ENCODE results near the gene MYL12A. TPM values are rescaled to one million over a fixed set of nuclear protein-coding genes. Genes with fewer than 3 reads are reported as not detected.

MYL12A gene
- total RNA-seq, 2 experiments from 2014 or later = 944 to 1,045 TPM

- no peaks in the 10 kb centered on the region for H3K4me1 Mint-ChIP-seq
- H3K4me3 Mint-ChIP-seq = no peak overlapping the region
- POLR2A ChIA-PET = no interaction called here
- H3K27me3 Mint-ChIP-seq = no peaks in the 10 kb centered on the region
- H3K27ac Mint-ChIP-seq = no peak overlapping the region
- peaks cover 19% of the 10 kb centered on the region for H3K36me3 Mint-ChIP-seq (ENCODE audit: low read depth)
- CTCF ChIA-PET = interaction anchor here (0.6 to 5.6 kb wide), 6 partner anchors 8 to 384 kb away, joined by 3 to 20 read pairs (median 4); no protein-coding TSS in a partner anchor
- no peaks in the 10 kb centered on the region for H3K9me3 Mint-ChIP-seq
- DNase-seq = peak; percentile 49
These were observed 34.1 kb downstream of the MYL12A start for GRCh38 chr18:3281456-3282400.

GRCh38 chr18:3283253-3283863 is 35.8 kb downstream of the MYL12A start:
- no peak overlapping the region for H3K4me3 Mint-ChIP-seq
- ChIA-PET CTCF (interaction anchor here (0.6 to 5.6 kb wide), 4 partner anchors 9 to 382 kb away, joined by 3 to 20 read pairs (median 12); no protein-coding TSS in a partner anchor), POLR2A (no interaction called here)
- DNase-seq = no peak
- H3K9me3 Mint-ChIP-seq = no peaks in the 10 kb centered on the region
- H3K36me3 Mint-ChIP-seq (ENCODE audit: low read depth) = peaks cover 7% of the 10 kb centered on the region
- peaks cover 2% of the 10 kb centered on the region for H3K27me3 Mint-ChIP-seq
- no peaks in the 10 kb centered on the region for H3K4me1 Mint-ChIP-seq
- H3K27ac Mint-ChIP-seq = no peak overlapping the region

GRCh38 chr18:3283908-3284307 is 36.3 kb downstream of the MYL12A start:
- POLR2A ChIA-PET = no interaction called here

GRCh38 chr18:3284501-3284900 is 36.9 kb downstream of the MYL12A start:
- POLR2A ChIA-PET = no interaction called here
- Mint-ChIP-seq H3K27me3 (peaks cover 2% of the 10 kb centered on the region), H3K9me3 (no peaks in the 10 kb centered on the region), H3K27ac (no peak overlapping the region), H3K4me1 (no peaks in the 10 kb centered on the region), H3K4me3 (no peak overlapping the region), H3K36me3 (ENCODE audit: low read depth) (peaks cover 2% of the 10 kb centered on the region)
- CTCF ChIA-PET = interaction anchor here (0.6 to 3.4 kb wide), 5 partner anchors 11 to 644 kb away, joined by 3 to 20 read pairs (median 6); no protein-coding TSS in a partner anchor
- no peak for DNase-seq

More at GRCh38 chr18:3283908-3284307, 36.3 kb downstream of the MYL12A start:
- CTCF ChIA-PET = interaction anchor here (0.6 to 5.6 kb wide), 5 partner anchors 11 to 643 kb away, joined by 3 to 20 read pairs (median 6); no protein-coding TSS in a partner anchor
- peaks cover 3% of the 10 kb centered on the region for H3K36me3 Mint-ChIP-seq (ENCODE audit: low read depth)
- H3K4me1 Mint-ChIP-seq = no peaks in the 10 kb centered on the region
- no peaks in the 10 kb centered on the region for H3K9me3 Mint-ChIP-seq
- peaks cover 2% of the 10 kb centered on the region for H3K27me3 Mint-ChIP-seq
- no peak for DNase-seq
- no peak overlapping the region for H3K27ac Mint-ChIP-seq
- H3K4me3 Mint-ChIP-seq = no peak overlapping the region

- CTCF ChIA-PET = interaction anchor here (0.9 to 2.2 kb wide), 4 partner anchors 11 to 381 kb away, joined by 3 to 11 read pairs (median 4); no protein-coding TSS in a partner anchor
- Mint-ChIP-seq H3K9me3 (peaks cover 7% of the 10 kb centered on the region), H3K27me3 (peaks cover 9% of the 10 kb centered on the region), H3K4me1 (no peaks in the 10 kb centered on the region), H3K27ac (no peak overlapping the region), H3K36me3 (ENCODE audit: low read depth) (peaks cover 2% of the 10 kb centered on the region), H3K4me3 (no peak overlapping the region)
- POLR2A ChIA-PET = no interaction called here
- no peak for DNase-seq
These were observed 38.6 kb downstream of the MYL12A start for GRCh38 chr18:3286159-3286558.

GRCh38 chr18:3293196-3293951 is 45.8 kb downstream of the MYL12A start:
- ChIA-PET POLR2A (no interaction called here), CTCF (interaction anchor here (1.0 kb wide), 2 partner anchors 9 to 15 kb away, joined by 3 read pairs; no protein-coding TSS in a partner anchor)
- Mint-ChIP-seq H3K9me3 (peaks cover 12% of the 10 kb centered on the region), H3K27ac (no peak overlapping the region), H3K36me3 (ENCODE audit: low read depth) (peaks cover 2% of the 10 kb centered on the region), H3K4me1 (peaks cover 13% of the 10 kb centered on the region), H3K27me3 (peaks cover 9% of the 10 kb centered on the region), H3K4me3 (no peak overlapping the region)
- no peak for DNase-seq

- Mint-ChIP-seq H3K4me3 (no peak overlapping the region), H3K27ac (no peak overlapping the region), H3K9me3 (peaks cover 12% of the 10 kb centered on the region), H3K4me1 (peaks cover 13% of the 10 kb centered on the region), H3K36me3 (ENCODE audit: low read depth) (no peaks in the 10 kb centered on the region), H3K27me3 (peaks cover 17% of the 10 kb centered on the region)
- no peak for DNase-seq
- POLR2A ChIA-PET = no interaction called here
- CTCF ChIA-PET = interaction anchor here (0.6 to 1.0 kb wide), 4 partner anchors 10 to 398 kb away, joined by 3 to 4 read pairs (median 3); no protein-coding TSS in a partner anchor
These were observed 47.0 kb downstream of the MYL12A start for GRCh38 chr18:3294435-3295080.

GRCh38 chr18:3297025-3297984 is 49.7 kb downstream of the MYL12A start:
- no peaks in the 10 kb centered on the region for H3K36me3 Mint-ChIP-seq (ENCODE audit: low read depth)
- CTCF ChIA-PET = interaction anchor here (0.6 to 3.0 kb wide), 41 partner anchors 8 to 442 kb away, joined by 3 to 27 read pairs (median 4); partner anchors contain the start of gene MYL12B
- peaks cover 33% of the 10 kb centered on the region for H3K27me3 Mint-ChIP-seq
- H3K4me3 Mint-ChIP-seq = peak overlapping the region; percentile 88
- POLR2A ChIA-PET = interaction anchor here (0.5 to 1.0 kb wide), 2 partner anchors 36 to 741 kb away, joined by 3 to 5 read pairs; no protein-coding TSS in a partner anchor
- no peaks in the 10 kb centered on the region for H3K9me3 Mint-ChIP-seq
- DNase-seq = peak; percentile 96
- H3K27ac Mint-ChIP-seq = peak overlapping the region; percentile 86
- H3K4me1 Mint-ChIP-seq = peaks cover 13% of the 10 kb centered on the region

- H3K36me3 Mint-ChIP-seq (ENCODE audit: low read depth) = no peaks in the 10 kb centered on the region
- H3K4me3 Mint-ChIP-seq = no peak overlapping the region
- H3K27me3 Mint-ChIP-seq = peaks cover 27% of the 10 kb centered on the region
- ChIA-PET CTCF (interaction anchor here (1.2 kb wide), 1 partner anchor 362 kb away, joined by 3 read pairs; no protein-coding TSS in a partner anchor), POLR2A (no interaction called here)
- peaks cover 13% of the 10 kb centered on the region for H3K4me1 Mint-ChIP-seq
- H3K9me3 Mint-ChIP-seq = no peaks in the 10 kb centered on the region
- DNase-seq = no peak
- H3K27ac Mint-ChIP-seq = no peak overlapping the region
These were observed 57.2 kb downstream of the MYL12A start for GRCh38 chr18:3304832-3305231.

- CTCF ChIA-PET = interaction anchor here (2.4 kb wide), 1 partner anchor 8 kb away, joined by 12 read pairs; no protein-coding TSS in a partner anchor
- Mint-ChIP-seq H3K9me3 (no peaks in the 10 kb centered on the region), H3K36me3 (ENCODE audit: low read depth) (no peaks in the 10 kb centered on the region), H3K4me1 (peaks cover 13% of the 10 kb centered on the region), H3K4me3 (no peak overlapping the region), H3K27ac (peak overlapping the region; percentile 37), H3K27me3 (peaks cover 23% of the 10 kb centered on the region)
- peak; percentile 52 for DNase-seq
- POLR2A ChIA-PET = no interaction called here
These were observed 57.8 kb downstream of the MYL12A start for GRCh38 chr18:3305354-3305762.

Data from activated CD4-positive, alpha-beta T cell treated with anti-CD3 and anti-CD28 coated beads, Interleukin-2, amount 10 ng/mL, durations not matched to agents 7 days and 5 days (primary cell).